Natural killer cell (primary cell): ENCODE results near the gene S100A3. TPM values are rescaled to one million over a fixed set of nuclear protein-coding genes. Genes with fewer than 3 reads are reported as not detected.

ENCODE experiments used
- ATAC-seq, 3 donors: fragments of 150-1000 bp in 2 of 3; fragments of 200-7000 bp in 1 of 3; cut with Tn5 transposase; 1 replicate in 1 of 3; 2 replicates in 2 of 3; pipeline ENCODE4 v1.10.0; 2021; ENCODE audit warnings: mild to moderate bottlenecking in 2 of 3, moderate library complexity in 2 of 3
- DNase-seq, 2 donors: peaks; one replicate each; pipeline versions ENCODE4 v3.0.0 to v3.0.0-alpha.2; 2013 to 2021; ENCODE audit warnings: mixed read lengths in 1 of 2
- H3K27ac ChIP-seq: one replicate; pipeline ENCODE4 v1.5.1; 2013; ENCODE audit warnings: mild to moderate bottlenecking, low read length
- H3K27me3 ChIP-seq: one replicate; pipeline ENCODE4 v1.6.1; 2013; ENCODE audit warnings: low read length; ENCODE audit not compliant: control insufficient read depth, insufficient read depth
- H3K36me3 ChIP-seq: one replicate; pipeline ENCODE4 v1.6.1; 2013; ENCODE audit warnings: low read length; ENCODE audit not compliant: control insufficient read depth, insufficient read depth
- H3K4me1 ChIP-seq: one replicate; pipeline ENCODE4 v1.6.1; 2013; ENCODE audit warnings: low read length; ENCODE audit not compliant: control insufficient read depth, insufficient read depth
- H3K4me3 ChIP-seq: one replicate; pipeline ENCODE4 v1.5.1; 2013; ENCODE audit warnings: low read length
- H3K9me3 ChIP-seq: one replicate; pipeline ENCODE4 v1.6.1; 2013; ENCODE audit warnings: low read length; ENCODE audit not compliant: control insufficient read depth, insufficient read depth
- H3K27ac Mint-ChIP-seq, 2 donors: one replicate each; pipeline ENCODE4 v1.8.0; 2022; ENCODE audit warnings: mild to moderate bottlenecking in 2 of 2, mixed read lengths in 2 of 2, moderate library complexity in 1 of 2
- H3K27me3 Mint-ChIP-seq, 2 donors: one replicate each; pipeline ENCODE4 v1.8.0; 2022; ENCODE audit warnings: low read depth in 2 of 2, mixed read lengths in 2 of 2
- H3K36me3 Mint-ChIP-seq: one replicate; pipeline ENCODE4 v1.8.0; 2022; ENCODE audit warnings: mixed read lengths
- H3K4me1 Mint-ChIP-seq, 2 donors: one replicate each; pipeline ENCODE4 v1.8.0; 2022; ENCODE audit warnings: mixed read lengths in 2 of 2
- H3K4me3 Mint-ChIP-seq: one replicate; pipeline ENCODE4 v1.8.0; 2022; ENCODE audit warnings: mild to moderate bottlenecking, moderate library complexity, mixed read lengths
- H3K9me3 Mint-ChIP-seq, 2 donors: one replicate each; pipeline ENCODE4 v1.8.0; 2022; ENCODE audit warnings: mixed read lengths in 2 of 2
- WGBS: methylation state at CpG from one replicate; pipeline ENCODE4 v1.1.7; 2013; ENCODE audit warnings: missing lambda C conversion rate; ENCODE audit not compliant: insufficient coverage; 5-methylcytosine and 5-hydroxymethylcytosine counted together
- intact Hi-C: fragments of 100-400 bp; cut with micrococcal nuclease; formaldehyde crosslinking; loops from one replicate; pipeline ENCODE4 v1.14.2; 2022
- total RNA-seq, 4 donors: library from RNA; stranded (reverse); fragments of 120-200 nt in 1 of 4; gene quantifications; one replicate each; pipeline versions ENCODE4 v1.2.3 to v1.2.4, GENCODE V29; 2013 to 2022
- TF ChIP-seq, protein P1 (sequence below): fragments of 200-600 bp; IDR thresholded peaks from one replicate; pipeline ENCODE4 v1.8.0; 2022; ENCODE audit warnings: antibody characterized with exemption

S100A3 gene
- total RNA-seq, 3 donors from 2014 or later (not counting 1 experiment from before 2014, with no cell fraction given) = not detected

DNA sequence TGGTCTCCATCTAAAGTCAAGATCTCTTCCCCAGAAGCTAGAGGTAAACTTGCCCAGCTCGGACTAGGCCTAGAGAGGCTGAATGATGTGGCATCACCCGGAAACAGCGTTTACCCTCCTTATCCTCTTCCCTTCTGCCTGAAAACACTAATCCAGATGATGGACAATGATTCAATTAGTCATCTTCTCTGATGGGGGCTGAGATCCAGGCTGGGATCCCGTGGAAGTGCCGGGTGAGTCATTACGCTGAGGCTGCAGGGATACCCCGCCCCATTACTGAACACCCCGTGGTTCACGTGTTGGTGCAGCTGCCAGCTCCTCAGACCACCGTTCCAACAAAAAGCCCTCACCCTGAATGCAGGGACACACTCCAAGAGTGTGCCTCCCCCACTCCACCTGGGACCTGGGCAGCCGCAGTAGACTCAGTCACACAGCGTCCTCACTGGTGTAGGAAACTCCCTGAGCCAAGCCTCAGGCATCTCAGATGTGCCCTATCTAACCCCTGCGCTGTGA, 15.3 kb downstream of the S100A3 start:
- H3K9me3 ChIP-seq = no peaks in the 10 kb centered on the region
- H3K4me3 Mint-ChIP-seq = peak overlapping the region; percentile 88
- H3K36me3 ChIP-seq = peaks cover 8% of the 10 kb centered on the region
- ATAC-seq (no peak), DNase-seq (peak in 1 of 2 donors; percentile 42)
- TF ChIP-seq, protein P1, sequence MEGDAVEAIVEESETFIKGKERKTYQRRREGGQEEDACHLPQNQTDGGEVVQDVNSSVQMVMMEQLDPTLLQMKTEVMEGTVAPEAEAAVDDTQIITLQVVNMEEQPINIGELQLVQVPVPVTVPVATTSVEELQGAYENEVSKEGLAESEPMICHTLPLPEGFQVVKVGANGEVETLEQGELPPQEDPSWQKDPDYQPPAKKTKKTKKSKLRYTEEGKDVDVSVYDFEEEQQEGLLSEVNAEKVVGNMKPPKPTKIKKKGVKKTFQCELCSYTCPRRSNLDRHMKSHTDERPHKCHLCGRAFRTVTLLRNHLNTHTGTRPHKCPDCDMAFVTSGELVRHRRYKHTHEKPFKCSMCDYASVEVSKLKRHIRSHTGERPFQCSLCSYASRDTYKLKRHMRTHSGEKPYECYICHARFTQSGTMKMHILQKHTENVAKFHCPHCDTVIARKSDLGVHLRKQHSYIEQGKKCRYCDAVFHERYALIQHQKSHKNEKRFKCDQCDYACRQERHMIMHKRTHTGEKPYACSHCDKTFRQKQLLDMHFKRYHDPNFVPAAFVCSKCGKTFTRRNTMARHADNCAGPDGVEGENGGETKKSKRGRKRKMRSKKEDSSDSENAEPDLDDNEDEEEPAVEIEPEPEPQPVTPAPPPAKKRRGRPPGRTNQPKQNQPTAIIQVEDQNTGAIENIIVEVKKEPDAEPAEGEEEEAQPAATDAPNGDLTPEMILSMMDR = no peak
- no peaks in the 10 kb centered on the region for H3K27me3 ChIP-seq
- peak overlapping the region; percentile 90 to 94 for H3K27ac Mint-ChIP-seq
- no peaks in the 10 kb centered on the region for H3K36me3 Mint-ChIP-seq
- intact Hi-C loops = loop anchor here (1.0 kb wide), 1 partner anchor 35 kb away; no protein-coding TSS in a partner anchor
- peak overlapping the region; percentile 1 for H3K4me3 ChIP-seq
- no peaks in the 10 kb centered on the region for H3K9me3 Mint-ChIP-seq
- peaks cover 59% of the 10 kb centered on the region for H3K4me1 ChIP-seq
- H3K27me3 Mint-ChIP-seq = no peaks in the 10 kb centered on the region
- H3K27ac ChIP-seq = peak overlapping the region; percentile 20
- 77% methylated on average over 13 of the region's 13 CpGs for WGBS
- peaks cover 50 to 62% of the 10 kb centered on the region in 2 donors for H3K4me1 Mint-ChIP-seq

DNA sequence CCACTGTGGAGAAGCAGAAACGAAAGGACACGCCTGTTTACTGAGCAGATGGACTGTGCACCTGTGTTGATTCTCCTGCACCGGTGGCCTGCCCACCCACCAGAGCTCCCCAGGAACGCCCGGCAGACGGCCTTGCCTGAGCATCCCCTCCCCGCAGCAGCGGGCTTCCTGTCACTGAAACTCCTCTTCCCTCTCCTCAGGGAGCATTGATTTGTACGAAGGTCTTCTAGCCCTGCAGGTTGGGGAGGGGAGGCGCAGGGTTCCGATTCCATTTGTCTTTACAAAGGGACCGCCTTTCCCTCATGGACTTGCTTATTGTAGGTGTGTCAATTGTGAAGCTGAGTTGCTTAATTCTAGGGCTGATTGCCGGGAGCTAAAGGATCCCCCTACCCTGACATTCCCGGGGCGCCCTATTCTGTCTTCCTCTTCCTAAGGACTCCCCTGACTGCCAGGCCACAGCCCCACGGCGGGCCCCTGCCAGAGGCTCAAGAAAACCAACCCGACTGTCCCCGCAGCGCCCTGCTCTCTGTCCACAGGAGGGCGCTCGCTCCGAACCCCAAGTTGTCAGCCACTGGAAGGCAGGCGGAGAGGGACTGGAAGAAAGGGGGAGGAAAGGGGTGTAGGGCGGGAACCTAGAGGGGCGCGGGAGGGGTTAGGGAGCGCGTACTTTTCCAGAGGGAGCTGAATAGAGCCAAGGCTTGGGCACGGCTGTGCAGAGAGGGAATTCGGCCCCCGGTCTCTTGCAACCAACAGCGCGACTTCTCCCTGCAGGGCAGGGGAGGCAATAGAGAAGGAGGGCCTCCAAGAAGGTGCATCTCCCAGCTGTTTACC, 16.1 kb downstream of the S100A3 start:
- Histone ChIP-seq H3K27me3 (no peaks in the 10 kb centered on the region), H3K27ac (peak overlapping the region; percentile 71), H3K4me3 (peak overlapping the region; percentile 1), H3K36me3 (peaks cover 8% of the 10 kb centered on the region), H3K9me3 (no peaks in the 10 kb centered on the region), H3K4me1 (peaks cover 59% of the 10 kb centered on the region)
- Mint-ChIP-seq H3K27ac (peak overlapping the region; percentile 90 to 94), H3K9me3 (no peaks in the 10 kb centered on the region), H3K27me3 (no peaks in the 10 kb centered on the region), H3K36me3 (no peaks in the 10 kb centered on the region), H3K4me3 (peak overlapping the region; percentile 84), H3K4me1 (peaks cover 50 to 57% of the 10 kb centered on the region in 2 donors)
- ATAC-seq = no peak
- WGBS = 38% methylated on average over 34 of the region's 34 CpGs
- DNase-seq = peak; percentile 73 to 88
- intact Hi-C loops = loop anchor here (1.0 kb wide), 1 partner anchor 35 kb away; no protein-coding TSS in a partner anchor
- TF ChIP-seq, protein P1 = peak; percentile 78

DNA sequence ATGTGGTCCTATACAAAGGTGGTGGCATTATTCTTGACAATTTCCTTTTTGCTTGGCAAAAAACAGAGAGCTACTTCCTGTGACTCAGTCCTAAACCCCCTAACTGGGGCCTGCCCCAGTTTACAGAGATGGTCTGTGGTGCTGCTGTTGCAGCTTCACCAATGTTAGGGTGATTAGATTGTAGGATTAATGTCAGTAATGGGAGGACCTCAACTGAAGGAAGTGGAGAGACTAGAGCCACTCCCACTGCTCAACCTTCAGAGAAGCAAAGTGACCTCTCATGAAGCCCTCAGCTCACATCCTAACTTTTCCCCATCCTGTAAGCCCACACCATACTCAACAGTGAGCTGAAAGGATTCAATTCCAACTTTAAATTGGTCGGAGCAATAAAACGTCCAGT, 16.9 kb downstream of the S100A3 start:
- ATAC-seq = peak; percentile 22 to 30 (median 27)
- Mint-ChIP-seq H3K4me3 (peak overlapping the region; percentile 84), H3K27ac (peak overlapping the region; percentile 90 to 94), H3K36me3 (no peaks in the 10 kb centered on the region), H3K4me1 (peaks cover 50 to 53% of the 10 kb centered on the region in 2 donors), H3K27me3 (no peaks in the 10 kb centered on the region), H3K9me3 (no peaks in the 10 kb centered on the region)
- peak in 1 of 2 donors; percentile 67 for DNase-seq
- H3K4me1 ChIP-seq = peaks cover 57% of the 10 kb centered on the region
- peak overlapping the region; percentile 71 for H3K27ac ChIP-seq
- WGBS = 81% methylated on average over 2 of the region's 2 CpGs
- H3K36me3 ChIP-seq = peaks cover 8% of the 10 kb centered on the region
- TF ChIP-seq, protein P1 = no peak
- H3K27me3 ChIP-seq = no peaks in the 10 kb centered on the region
- intact Hi-C loops = no loop called here
- H3K4me3 ChIP-seq = no peak overlapping the region
- no peaks in the 10 kb centered on the region for H3K9me3 ChIP-seq
